GM10248 (cell line): ENCODE results near the gene ABCB6.
A peak's percentile ranks its signal among the peaks of the same experiment; 100 is the strongest.

Source experiments
- CTCF ChIA-PET: fragments of 300-600 bp; sonication (Branson Sonifier 250); formaldehyde crosslinking; extraction: SDS; loops from one replicate; lab custom pipeline; 2021; ENCODE audit warnings: antibody characterized with exemption; lab: Yijun Ruan, JAX
- POLR2A ChIA-PET: fragments of 350-650 bp; sonication (Branson Sonifier 250); formaldehyde crosslinking; extraction: SDS; loops from one replicate; lab custom pipeline; 2020; ENCODE audit warnings: antibody characterized with exemption; lab: Yijun Ruan, JAX
- DNase-seq: peaks from one replicate; pipeline ENCODE4 v3.0.0; 2012; ENCODE audit errors: extremely low spot score
- TF ChIP-seq, protein P1 (sequence below): IDR thresholded peaks from 2 replicates; pipeline ENCODE4 v1.5.1; 2012; ENCODE audit warnings: mild to moderate bottlenecking, low read depth; ENCODE audit errors: extremely low read depth, missing control alignments, control extremely low read depth

Gene ABCB6

DNA sequence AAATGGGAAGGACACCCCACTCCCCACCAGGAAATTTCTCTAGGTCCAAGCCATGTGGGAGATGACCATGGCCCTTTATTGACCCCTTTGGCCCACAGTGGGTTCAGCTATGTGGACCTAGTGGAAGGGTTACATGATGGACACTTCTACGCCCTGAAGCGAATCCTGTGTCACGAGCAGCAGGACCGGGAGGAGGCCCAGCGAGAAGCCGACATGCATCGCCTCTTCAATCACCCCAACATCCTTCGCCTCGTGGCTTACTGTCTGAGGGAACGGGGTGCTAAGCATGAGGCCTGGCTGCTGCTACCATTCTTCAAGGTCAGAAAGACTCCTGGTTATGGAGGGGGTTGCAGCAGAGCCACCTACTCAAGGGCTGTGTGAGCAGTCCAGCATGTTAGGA is 27.8 kb upstream of the ABCB6 start:
- TF ChIP-seq, protein P1, sequence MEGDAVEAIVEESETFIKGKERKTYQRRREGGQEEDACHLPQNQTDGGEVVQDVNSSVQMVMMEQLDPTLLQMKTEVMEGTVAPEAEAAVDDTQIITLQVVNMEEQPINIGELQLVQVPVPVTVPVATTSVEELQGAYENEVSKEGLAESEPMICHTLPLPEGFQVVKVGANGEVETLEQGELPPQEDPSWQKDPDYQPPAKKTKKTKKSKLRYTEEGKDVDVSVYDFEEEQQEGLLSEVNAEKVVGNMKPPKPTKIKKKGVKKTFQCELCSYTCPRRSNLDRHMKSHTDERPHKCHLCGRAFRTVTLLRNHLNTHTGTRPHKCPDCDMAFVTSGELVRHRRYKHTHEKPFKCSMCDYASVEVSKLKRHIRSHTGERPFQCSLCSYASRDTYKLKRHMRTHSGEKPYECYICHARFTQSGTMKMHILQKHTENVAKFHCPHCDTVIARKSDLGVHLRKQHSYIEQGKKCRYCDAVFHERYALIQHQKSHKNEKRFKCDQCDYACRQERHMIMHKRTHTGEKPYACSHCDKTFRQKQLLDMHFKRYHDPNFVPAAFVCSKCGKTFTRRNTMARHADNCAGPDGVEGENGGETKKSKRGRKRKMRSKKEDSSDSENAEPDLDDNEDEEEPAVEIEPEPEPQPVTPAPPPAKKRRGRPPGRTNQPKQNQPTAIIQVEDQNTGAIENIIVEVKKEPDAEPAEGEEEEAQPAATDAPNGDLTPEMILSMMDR = no peak
- ChIA-PET CTCF (interaction anchor here (1.1 to 2.7 kb wide), 4 partner anchors 8 to 67 kb away, joined by 3 to 16 read pairs (median 9); partner anchors contain the start of gene TUBA4A), POLR2A (no interaction called here)
- DNase-seq = no peak

DNA sequence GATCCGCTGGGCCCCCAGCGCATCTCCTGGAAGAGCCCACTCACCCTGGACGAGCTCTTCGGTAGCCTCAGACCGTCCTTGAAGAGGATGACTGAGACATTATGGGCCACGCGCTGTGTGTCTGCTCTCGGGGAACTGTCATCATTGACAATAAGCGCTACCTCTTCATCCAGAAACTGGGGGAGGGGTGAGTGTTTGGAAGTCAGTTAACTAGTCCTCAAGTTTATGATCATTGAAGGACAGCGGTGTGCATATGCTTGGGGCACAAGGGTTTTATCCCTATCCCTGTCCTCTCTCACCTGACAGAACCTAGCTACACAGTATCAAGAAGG is 27.1 kb upstream of the ABCB6 start:
- POLR2A ChIA-PET = interaction anchor here (1.8 kb wide), 1 partner anchor 9 kb away, joined by 13 read pairs; the partner anchor contains the start of gene TUBA4A
- CTCF ChIA-PET = interaction anchor here (0.8 to 2.7 kb wide), 9 partner anchors 9 to 67 kb away, joined by 3 to 16 read pairs (median 4); partner anchors contain the start of genes ANKZF1, ATG9A and TUBA4A

DNA sequence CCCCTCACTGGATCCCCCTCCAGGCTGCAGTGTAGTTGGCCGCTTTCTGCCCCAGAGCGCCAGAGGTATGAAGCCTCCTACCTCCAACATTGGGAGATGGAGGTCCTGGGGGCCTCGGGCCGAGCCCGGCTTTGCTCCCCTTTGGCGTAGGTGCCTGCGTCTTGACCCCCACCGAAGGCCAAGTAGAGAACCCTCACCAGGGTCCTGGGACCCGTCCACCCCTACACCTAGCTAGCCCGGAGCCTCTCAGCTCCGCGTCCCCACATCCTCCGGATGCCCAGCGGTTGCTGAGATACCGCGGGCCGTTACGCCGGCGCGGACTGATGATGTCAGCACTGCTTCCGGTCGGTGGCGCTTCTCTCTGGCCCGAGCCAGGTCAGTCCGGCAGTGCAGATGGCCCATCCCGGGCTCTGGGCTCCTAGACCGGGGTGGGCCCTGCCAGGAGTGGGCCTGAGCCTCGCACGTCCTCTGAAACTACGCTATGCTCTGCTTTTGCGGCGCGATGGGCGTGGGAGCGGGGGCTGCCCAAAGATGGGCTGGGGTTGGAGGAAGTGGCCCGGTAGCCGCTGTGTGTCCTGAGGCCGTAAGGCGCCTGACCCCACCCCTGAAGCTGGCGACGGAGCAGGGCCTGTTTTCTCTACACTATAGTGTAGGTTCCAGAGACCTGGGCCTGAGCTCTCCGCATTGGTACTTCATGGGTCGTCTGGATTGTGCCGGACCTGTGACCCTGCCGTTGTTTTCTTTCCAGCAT is 26.6 kb upstream of the ABCB6 start, which contains the start of the genes GLB1L and STK16:
Gene GLB1L (minus strand): TSS at position 297 of the 751 bp plus-strand sequence. CDS start 1,871 bp downstream, outside the sequence.
Gene STK16 (plus strand): TSS at position 332 of the 751 bp plus-strand sequence. CDS start 521 bp downstream, outside the sequence.
- DNase-seq = peak; percentile 96
- TF ChIP-seq, protein P1 = no peak
- ChIA-PET CTCF (interaction anchor here (0.8 to 2.7 kb wide), 14 partner anchors 10 to 66 kb away, joined by 3 to 16 read pairs (median 4); partner anchors contain the start of genes ANKZF1, ATG9A and TUBA4A), POLR2A (interaction anchor here (1.0 to 1.8 kb wide), 3 partner anchors 8 to 69 kb away, joined by 3 to 13 read pairs (median 3); partner anchors contain the start of genes CNPPD1, TUBA4A and TUBA4B)

More for the DNA sequence above, 27.1 kb upstream of the ABCB6 start:
- TF ChIP-seq, protein P1 = no peak
- DNase-seq = no peak

- ChIA-PET POLR2A (interaction anchor here (1.0 to 1.8 kb wide), 3 partner anchors 8 to 68 kb away, joined by 3 to 13 read pairs (median 3); partner anchors contain the start of genes CNPPD1, TUBA4A and TUBA4B), CTCF (interaction anchor here (0.9 to 2.7 kb wide), 11 partner anchors 9 to 65 kb away, joined by 3 to 16 read pairs (median 4); partner anchors contain the start of gene TUBA4A)
- TF ChIP-seq, protein P1 = no peak
- DNase-seq = no peak
Observed at GRCh38 chr2:219244789-219245147, 26.0 kb upstream of the ABCB6 start.

GRCh38 chr2:219243291-219243761 is 24.6 kb upstream of the ABCB6 start:
- POLR2A ChIA-PET = no interaction called here
- DNase-seq = no peak
- TF ChIP-seq, protein P1 = no peak
- CTCF ChIA-PET = interaction anchor here (1.2 to 6.4 kb wide), 2 partner anchors 11 to 52 kb away, joined by 3 to 27 read pairs; no protein-coding TSS in a partner anchor

DNA sequence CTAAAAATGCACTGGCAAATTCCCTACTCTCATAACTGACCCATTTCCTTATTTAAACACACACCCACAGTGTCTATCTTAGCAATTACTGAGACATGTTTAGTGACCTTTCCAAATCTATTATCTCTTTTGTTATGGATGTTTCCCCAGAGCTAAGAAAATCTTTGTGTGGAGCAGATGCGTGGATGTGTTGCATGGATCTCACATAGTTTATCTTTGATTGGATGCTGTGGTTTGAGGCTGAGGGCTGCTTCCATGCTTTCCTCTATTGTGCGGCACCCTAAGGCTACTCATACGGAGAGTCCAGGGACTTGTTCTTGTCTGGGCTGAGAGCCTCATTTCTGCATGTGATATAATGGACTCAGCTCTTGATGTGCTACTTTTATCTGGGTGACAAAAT is 15.6 kb upstream of the ABCB6 start:
- TF ChIP-seq, protein P1 = no peak
- ChIA-PET CTCF (interaction anchor here (1.0 to 1.8 kb wide), 3 partner anchors 12 to 64 kb away, joined by 4 read pairs; partner anchors contain the start of gene SLC23A3), POLR2A (interaction anchor here (0.6 kb wide), 1 partner anchor 19 kb away, joined by 6 read pairs; the partner anchor contains the start of gene TUBA4B)
- DNase-seq = no peak
